Ectodermal cell (in vitro differentiated cells): ENCODE measurements around the gene WDR18.

Source experiments
- H3K27ac ChIP-seq: 2 replicates; pipeline ENCODE4 v1.7.0; 2013; ENCODE audit warnings: mild to moderate bottlenecking, low read depth, low read length; ENCODE audit not compliant: insufficient read depth, poor library complexity, severe bottlenecking
- H3K27me3 ChIP-seq: 2 replicates; pipeline ENCODE4 v1.7.0; 2013; ENCODE audit warnings: mild to moderate bottlenecking, low read length; ENCODE audit not compliant: insufficient read depth, control insufficient read depth, poor library complexity, severe bottlenecking
- H3K36me3 ChIP-seq: one replicate; pipeline ENCODE4 v1.7.0; 2013; ENCODE audit warnings: low read length; ENCODE audit not compliant: control insufficient read depth, insufficient read depth
- H3K4me1 ChIP-seq: one replicate; pipeline ENCODE4 v1.7.0; 2013; ENCODE audit warnings: low read length; ENCODE audit not compliant: control insufficient read depth, insufficient read depth
- H3K4me3 ChIP-seq: 2 replicates; pipeline ENCODE4 v1.7.0; 2013; ENCODE audit warnings: low read depth, low read length, control low read depth; ENCODE audit not compliant: insufficient read depth
- H3K9me3 ChIP-seq: 2 replicates; pipeline ENCODE4 v1.7.0; 2013; ENCODE audit warnings: mild to moderate bottlenecking, low read length, moderate library complexity; ENCODE audit not compliant: control insufficient read depth
- WGBS, 2 experiments: methylation state at CpG; one replicate each; pipeline ENCODE4 v1.1.7; 2013; ENCODE audit warnings: missing lambda C conversion rate in 2 of 2; 5-methylcytosine and 5-hydroxymethylcytosine counted together

The WDR18 gene

DNA sequence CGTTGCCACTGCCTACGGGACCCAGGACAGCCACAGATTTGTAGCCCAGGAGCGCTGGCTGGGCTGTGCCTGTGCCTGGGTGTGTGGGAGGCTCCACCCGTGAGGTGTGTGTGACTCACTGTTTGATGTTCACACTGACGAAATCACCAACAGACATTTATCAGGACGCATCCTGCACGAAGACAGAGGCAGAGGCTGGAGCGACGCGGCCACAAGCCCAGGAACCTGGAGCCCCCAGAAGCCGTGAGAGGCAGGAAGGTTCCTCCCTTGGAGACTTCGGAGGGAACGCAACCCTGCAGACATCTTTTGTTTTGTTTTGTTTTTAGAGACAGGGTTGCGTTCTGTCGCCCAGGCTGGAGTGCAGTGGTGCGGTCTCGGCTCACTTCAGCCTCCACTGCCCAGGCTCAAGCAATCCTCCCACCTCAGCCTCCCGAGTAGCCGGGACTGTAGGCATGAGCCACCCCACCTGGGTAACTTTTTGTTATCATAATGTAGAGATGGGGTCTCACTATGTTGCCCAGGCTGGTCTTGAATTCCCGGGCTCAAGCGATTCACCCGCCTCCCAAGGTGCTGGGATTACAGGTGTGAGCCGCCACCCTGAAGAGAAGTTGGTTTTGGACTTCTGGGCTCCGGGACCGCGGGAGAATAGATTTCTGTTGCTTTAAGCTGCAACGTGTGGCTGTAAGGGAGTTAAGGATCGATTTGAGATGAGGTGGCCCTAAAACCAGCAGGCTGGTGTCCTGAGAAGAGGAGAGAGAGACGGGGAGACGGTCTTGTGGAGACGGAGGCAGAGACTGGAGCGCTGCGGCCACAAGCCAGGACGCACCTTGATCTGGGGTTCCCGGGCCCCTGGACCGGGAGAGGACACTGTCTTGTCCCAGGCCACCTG, 24.9 kb upstream of the WDR18 start:
- H3K27ac ChIP-seq: no peak overlapping the region
- WGBS, 2 experiments: 94 to 95% methylated on average over 36 of the region's 36 CpGs
- no peaks in the 10 kb centered on the region for H3K9me3 ChIP-seq
- peaks cover 3% of the 10 kb centered on the region for H3K36me3 ChIP-seq
- H3K4me3 ChIP-seq: no peak overlapping the region
- no peaks in the 10 kb centered on the region for H3K27me3 ChIP-seq
- H3K4me1 ChIP-seq: peaks cover 41% of the 10 kb centered on the region

GRCh38 chr19:960020-960419, 24.1 kb upstream of the WDR18 start:
- H3K4me3 ChIP-seq: no peak overlapping the region
- H3K27ac ChIP-seq: no peak overlapping the region
- no peaks in the 10 kb centered on the region for H3K27me3 ChIP-seq
- H3K4me1 ChIP-seq: peaks cover 33% of the 10 kb centered on the region
- peaks cover 11% of the 10 kb centered on the region for H3K36me3 ChIP-seq
- H3K9me3 ChIP-seq: no peaks in the 10 kb centered on the region
- WGBS, 2 experiments: 62 to 64% methylated on average over 12 of the region's 12 CpGs

- Histone ChIP-seq H3K27ac (no peak overlapping the region), H3K4me3 (no peak overlapping the region), H3K27me3 (no peaks in the 10 kb centered on the region), H3K9me3 (no peaks in the 10 kb centered on the region), H3K4me1 (peaks cover 27% of the 10 kb centered on the region), H3K36me3 (peaks cover 17% of the 10 kb centered on the region)
- WGBS, 2 experiments: 92 to 94% methylated on average over 8 of the region's 8 CpGs
These were observed 23.6 kb upstream of the WDR18 start for GRCh38 chr19:960601-960938.

GRCh38 chr19:961866-962620, 22.1 kb upstream of the WDR18 start:
- peaks cover 29% of the 10 kb centered on the region for H3K36me3 ChIP-seq
- no peaks in the 10 kb centered on the region for H3K27me3 ChIP-seq
- no peak overlapping the region for H3K27ac ChIP-seq
- WGBS, 2 experiments: 80 to 81% methylated on average over 14 of the region's 14 CpGs
- H3K4me3 ChIP-seq: no peak overlapping the region
- no peaks in the 10 kb centered on the region for H3K9me3 ChIP-seq
- H3K4me1 ChIP-seq: peaks cover 18% of the 10 kb centered on the region

DNA sequence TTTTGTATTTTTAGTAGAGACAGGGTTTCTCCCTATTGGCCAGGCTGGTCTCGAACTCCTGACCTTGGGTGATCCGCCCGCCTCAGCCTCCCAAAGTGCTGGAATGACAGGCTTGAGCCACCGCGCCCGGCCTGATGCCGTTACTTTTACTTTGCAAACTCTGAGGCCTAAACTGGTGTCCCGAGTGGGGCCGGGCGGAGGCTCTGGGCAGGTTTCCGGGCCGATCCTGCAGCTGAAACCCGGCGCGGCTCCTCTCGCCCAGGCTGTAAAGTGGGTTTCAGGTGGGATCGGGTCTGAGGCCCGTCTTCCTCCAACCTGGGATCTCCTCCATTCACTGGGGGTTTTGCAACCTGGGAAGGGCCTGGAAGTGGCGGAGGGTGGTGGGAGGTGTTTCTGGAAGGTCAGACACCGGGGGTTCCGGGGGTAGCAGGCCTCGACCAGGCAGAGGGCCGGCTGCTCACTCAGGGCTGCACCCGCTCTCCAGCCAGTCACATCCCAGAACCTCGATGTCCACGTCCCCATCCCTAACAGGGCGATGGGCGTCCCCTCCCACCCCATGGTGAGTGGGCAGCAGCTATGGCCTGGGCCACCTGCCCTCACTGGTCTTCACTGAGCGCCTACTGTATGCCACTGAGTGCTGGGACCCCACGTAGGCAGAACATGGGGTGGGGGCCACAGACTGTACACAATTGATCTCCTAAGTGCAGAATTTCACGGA, 21.3 kb upstream of the WDR18 start:
- no peaks in the 10 kb centered on the region for H3K27me3 ChIP-seq
- WGBS, 2 experiments: 90% methylated on average over 31 of the region's 31 CpGs
- no peaks in the 10 kb centered on the region for H3K9me3 ChIP-seq
- H3K4me1 ChIP-seq: peaks cover 14% of the 10 kb centered on the region
- H3K4me3 ChIP-seq: no peak overlapping the region
- H3K36me3 ChIP-seq: peaks cover 35% of the 10 kb centered on the region
- no peak overlapping the region for H3K27ac ChIP-seq

GRCh38 chr19:963486-963951, 20.6 kb upstream of the WDR18 start:
- no peak overlapping the region for H3K27ac ChIP-seq
- no peaks in the 10 kb centered on the region for H3K27me3 ChIP-seq
- no peaks in the 10 kb centered on the region for H3K9me3 ChIP-seq
- 83 to 85% methylated on average over 11 of the region's 11 CpGs for WGBS, 2 experiments
- peaks cover 39% of the 10 kb centered on the region for H3K36me3 ChIP-seq
- peaks cover 14% of the 10 kb centered on the region for H3K4me1 ChIP-seq
- H3K4me3 ChIP-seq: no peak overlapping the region

DNA sequence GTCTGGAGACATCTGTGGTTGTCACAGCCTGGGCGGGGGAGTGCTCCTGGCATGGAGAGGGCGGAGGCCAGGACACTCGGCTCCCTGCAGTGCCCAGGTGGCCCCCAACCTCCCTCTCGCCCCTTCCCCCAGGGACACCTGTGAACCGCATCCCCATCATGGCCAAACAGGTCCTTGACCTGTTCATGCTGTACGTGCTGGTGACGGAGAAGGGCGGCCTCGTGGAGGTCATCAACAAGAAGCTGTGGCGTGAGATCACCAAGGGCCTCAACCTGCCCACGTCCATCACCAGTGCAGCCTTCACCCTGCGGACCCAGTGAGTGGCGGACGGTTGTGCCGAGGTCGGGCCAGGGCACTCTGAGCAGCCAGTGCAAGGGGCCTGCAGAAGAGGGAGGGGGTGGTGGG, 20.0 kb upstream of the WDR18 start:
- Histone ChIP-seq H3K36me3 (peaks cover 45% of the 10 kb centered on the region), H3K4me1 (peaks cover 14% of the 10 kb centered on the region), H3K9me3 (no peaks in the 10 kb centered on the region), H3K27ac (no peak overlapping the region), H3K4me3 (no peak overlapping the region), H3K27me3 (no peaks in the 10 kb centered on the region)
- 96 to 97% methylated on average over 16 of the region's 16 CpGs for WGBS, 2 experiments

DNA sequence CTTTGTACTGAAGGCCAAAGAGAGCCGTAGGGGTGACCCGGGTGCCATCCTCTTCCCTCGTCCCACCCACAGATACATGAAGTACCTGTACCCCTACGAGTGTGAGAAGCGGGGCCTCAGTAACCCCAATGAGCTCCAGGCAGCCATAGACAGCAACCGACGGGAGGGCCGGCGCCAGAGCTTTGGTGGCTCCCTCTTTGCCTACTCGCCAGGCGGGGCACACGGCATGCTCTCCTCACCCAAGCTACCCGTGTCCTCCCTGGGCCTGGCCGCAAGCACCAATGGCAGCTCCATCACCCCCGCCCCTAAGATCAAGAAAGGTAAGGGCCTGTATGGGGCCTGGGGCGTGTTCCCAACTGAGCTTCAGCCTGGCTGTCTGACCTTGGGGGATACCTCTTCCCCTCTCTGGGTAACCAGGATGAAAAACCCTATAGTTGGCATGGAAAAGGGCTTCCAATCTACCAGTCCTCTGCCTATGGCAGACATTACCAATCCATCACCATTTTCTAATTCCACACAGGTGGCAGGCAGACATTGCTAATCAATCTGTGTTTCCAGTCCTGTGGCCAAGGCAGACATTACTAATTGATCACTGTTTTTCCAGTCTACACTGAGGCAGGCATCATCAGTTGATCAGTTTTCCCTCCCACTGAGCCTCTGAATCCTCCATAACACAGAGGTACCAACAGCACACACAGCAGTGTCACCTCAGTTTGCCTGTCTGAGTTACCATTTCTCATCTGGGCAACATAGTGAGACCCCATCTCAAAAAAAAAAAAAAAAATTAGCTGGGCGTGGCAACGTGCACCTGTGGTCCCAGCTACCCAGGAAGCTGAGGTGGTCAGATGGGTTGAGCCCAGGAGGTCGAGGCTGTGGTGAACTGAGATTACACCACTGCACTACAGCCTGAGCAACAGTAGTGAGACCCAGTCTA, 19.1 kb upstream of the WDR18 start:
- no peaks in the 10 kb centered on the region for H3K9me3 ChIP-seq
- 94 to 97% methylated on average over 19 of the region's 19 CpGs for WGBS, 2 experiments
- H3K4me1 ChIP-seq: peaks cover 8% of the 10 kb centered on the region
- no peak overlapping the region for H3K27ac ChIP-seq
- no peaks in the 10 kb centered on the region for H3K27me3 ChIP-seq
- peaks cover 50% of the 10 kb centered on the region for H3K36me3 ChIP-seq
- H3K4me3 ChIP-seq: no peak overlapping the region

- Histone ChIP-seq H3K27me3 (no peaks in the 10 kb centered on the region), H3K36me3 (peaks cover 66% of the 10 kb centered on the region), H3K27ac (no peak overlapping the region), H3K4me1 (no peaks in the 10 kb centered on the region), H3K9me3 (no peaks in the 10 kb centered on the region), H3K4me3 (no peak overlapping the region)
- 91% methylated on average over 17 of the region's 17 CpGs for WGBS, 2 experiments
These were observed 17.6 kb upstream of the WDR18 start for GRCh38 chr19:966485-967088.
